H9 (cell line): ENCODE data around the gene CCSER2. TPM values are rescaled to one million over a fixed set of nuclear protein-coding genes. Genes with fewer than 3 reads are reported as not detected.
A peak's percentile ranks its signal among the peaks of the same experiment; 100 is the strongest.

Experiments
- DNase-seq: peaks from one replicate; pipeline ENCODE4 v3.0.0-alpha.2; 2017
- H2AFZ ChIP-seq: one replicate; pipeline ENCODE4 v1.6.1; 2013; ENCODE audit warnings: mild to moderate bottlenecking, low read length, control low read depth, moderate library complexity
- H2AK5ac ChIP-seq: 2 replicates; pipeline ENCODE4 v1.6.1; 2013; ENCODE audit warnings: low read length, control low read depth, mixed read lengths; ENCODE audit not compliant: insufficient read length
- H2BK120ac ChIP-seq: one replicate; pipeline ENCODE4 v1.6.1; 2013; ENCODE audit warnings: low read depth, mild to moderate bottlenecking, low read length, control low read depth, inconsistent platforms; ENCODE audit not compliant: poor library complexity, severe bottlenecking
- H2BK12ac ChIP-seq: 2 replicates; pipeline ENCODE4 v1.6.1; 2013; ENCODE audit warnings: low read length, control low read depth, mixed read lengths, low read depth; ENCODE audit not compliant: insufficient read length
- H2BK15ac ChIP-seq: 2 replicates; pipeline ENCODE4 v1.6.1; 2013; ENCODE audit warnings: low read depth, low read length, control low read depth
- H2BK20ac ChIP-seq: one replicate; pipeline ENCODE4 v1.6.1; 2013; ENCODE audit warnings: low read depth, mild to moderate bottlenecking, low read length, control low read depth, inconsistent platforms; ENCODE audit not compliant: poor library complexity, severe bottlenecking
- H2BK5ac ChIP-seq: 2 replicates; pipeline ENCODE4 v1.6.1; 2013; ENCODE audit warnings: low read length, control low read depth, mixed read lengths; ENCODE audit not compliant: insufficient read length
- H3K14ac ChIP-seq: 2 replicates; pipeline ENCODE4 v1.6.1; 2013; ENCODE audit warnings: low read length, control low read depth; ENCODE audit not compliant: insufficient read depth
- H3K18ac ChIP-seq: 2 replicates; pipeline ENCODE4 v1.6.1; 2013; ENCODE audit warnings: low read depth, mild to moderate bottlenecking, mixed read lengths, low read length, control low read depth; ENCODE audit not compliant: insufficient read length
- H3K23ac ChIP-seq: 2 replicates; pipeline ENCODE4 v1.6.1; 2013; ENCODE audit warnings: low read length, control low read depth, mixed read lengths, low read depth; ENCODE audit not compliant: insufficient read length
- H3K23me2 ChIP-seq: 2 replicates; pipeline ENCODE4 v1.6.1; 2013; ENCODE audit warnings: low read depth, mild to moderate bottlenecking, mixed read lengths, low read length, control low read depth; ENCODE audit not compliant: insufficient read length, poor library complexity, severe bottlenecking
- H3K27ac ChIP-seq: 2 replicates; pipeline ENCODE4 v1.5.1; 2013; ENCODE audit warnings: low read length, control low read depth, mixed read lengths, low read depth; ENCODE audit not compliant: insufficient read length
- H3K27me3 ChIP-seq: 2 replicates; pipeline ENCODE4 v1.6.1; 2013; ENCODE audit warnings: low read length, control low read depth, inconsistent platforms; ENCODE audit not compliant: insufficient read depth
- H3K4ac ChIP-seq: 2 replicates; pipeline ENCODE4 v1.6.1; 2013; ENCODE audit warnings: low read depth, mild to moderate bottlenecking, control low read depth, inconsistent platforms, low read length, moderate library complexity
- H3K4me1 ChIP-seq: 2 replicates; pipeline ENCODE4 v1.6.1; 2013; ENCODE audit warnings: low read length, control low read depth, inconsistent platforms; ENCODE audit not compliant: insufficient read depth
- H3K4me2 ChIP-seq: 2 replicates; pipeline ENCODE4 v1.6.1; 2013; ENCODE audit warnings: low read length, control low read depth, mixed read lengths; ENCODE audit not compliant: insufficient read length, insufficient read depth
- H3K56ac ChIP-seq: 2 replicates; pipeline ENCODE4 v1.6.1; 2013; ENCODE audit warnings: low read depth, mild to moderate bottlenecking, mixed read lengths, low read length, control low read depth; ENCODE audit not compliant: insufficient read length
- H3K79me1 ChIP-seq: 2 replicates; pipeline ENCODE4 v1.6.1; 2013; ENCODE audit warnings: low read depth, mild to moderate bottlenecking, moderate library complexity, low read length, control low read depth, inconsistent platforms; ENCODE audit not compliant: insufficient read depth, poor library complexity, severe bottlenecking
- H3K79me2 ChIP-seq: 2 replicates; pipeline ENCODE4 v1.6.1; 2013; ENCODE audit warnings: low read length, control low read depth, inconsistent platforms; ENCODE audit not compliant: insufficient read depth
- H3K9ac ChIP-seq: 2 replicates; pipeline ENCODE4 v1.6.1; 2013; ENCODE audit warnings: low read length, control low read depth, mixed read lengths; ENCODE audit not compliant: insufficient read length; ENCODE audit errors: extremely low read depth
- H3K9me3 ChIP-seq: one replicate; pipeline ENCODE4 v1.6.1; 2013; ENCODE audit warnings: low read depth, low read length, inconsistent platforms; ENCODE audit not compliant: control insufficient read depth
- H3T11ph ChIP-seq: one replicate; pipeline ENCODE4 v1.6.1; 2013; ENCODE audit warnings: mild to moderate bottlenecking, low read length, control low read depth, inconsistent platforms
- H4K20me1 ChIP-seq: one replicate; pipeline ENCODE4 v1.6.1; 2013; ENCODE audit not compliant: control insufficient read depth, insufficient read length, insufficient read depth
- H4K5ac ChIP-seq: 2 replicates; pipeline ENCODE4 v1.6.1; 2013; ENCODE audit warnings: low read depth, mild to moderate bottlenecking, mixed read lengths, low read length, control low read depth; ENCODE audit not compliant: insufficient read length
- H4K8ac ChIP-seq: replicated peaks from 2 replicates; pipeline ENCODE4 v1.6.1; 2013; ENCODE audit warnings: low read length, control low read depth, mixed read lengths, low read depth; ENCODE audit not compliant: insufficient read length
- H4K91ac ChIP-seq: 2 replicates; pipeline ENCODE4 v1.6.1; 2013; ENCODE audit warnings: low read depth, mild to moderate bottlenecking, moderate library complexity, mixed read lengths, low read length, control low read depth; ENCODE audit not compliant: insufficient read length
- H3K27ac Mint-ChIP-seq, 3 experiments: 2 replicates in 2 of 3; 3 replicates in 1 of 3; pipeline ENCODE4 v1.8.0; 2020 to 2021; ENCODE audit warnings: mixed read lengths in 3 of 3, mild to moderate bottlenecking in 1 of 3, moderate library complexity in 1 of 3
- H3K27me3 Mint-ChIP-seq: 2 replicates; pipeline ENCODE4 v1.8.0; 2021; ENCODE audit warnings: low read depth, mild to moderate bottlenecking, moderate library complexity, mixed read lengths
- H3K36me3 Mint-ChIP-seq, 3 experiments: 2 replicates in 2 of 3; 3 replicates in 1 of 3; pipeline ENCODE4 v1.8.0; 2020 to 2021; ENCODE audit warnings: low read depth in 3 of 3, mixed read lengths in 3 of 3; ENCODE audit not compliant: insufficient read depth in 1 of 3
- H3K4me1 Mint-ChIP-seq, 2 experiments: 2 replicates each; pipeline ENCODE4 v1.8.0; 2020; ENCODE audit warnings: mixed read lengths in 2 of 2
- H3K4me3 Mint-ChIP-seq, 2 experiments: 2 replicates in 1 of 2; 3 replicates in 1 of 2; pipeline ENCODE4 v1.8.0; 2020 to 2021; ENCODE audit warnings: mild to moderate bottlenecking in 2 of 2, mixed read lengths in 2 of 2, moderate library complexity in 1 of 2
- H3K9me3 Mint-ChIP-seq, 2 experiments: 2 replicates in 1 of 2; 3 replicates in 1 of 2; pipeline ENCODE4 v1.8.0; 2020; ENCODE audit warnings: mild to moderate bottlenecking in 2 of 2, mixed read lengths in 2 of 2, moderate library complexity in 1 of 2
- WGBS: extraction: QIAGEN DNeasy Blood & Tissue Kit; methylation state at CpG from one replicate; pipeline ENCODE4 v1.1.7; 2013; ENCODE audit warnings: missing lambda C conversion rate, low lambda C conversion rate, mixed read lengths; ENCODE audit not compliant: insufficient read length; ENCODE audit errors: extremely low coverage; 5-methylcytosine and 5-hydroxymethylcytosine counted together
- total RNA-seq: library from RNA; stranded (reverse); gene quantifications from 2 replicates; pipeline ENCODE4 v1.2.1, GENCODE V29; 2021
- TF ChIP-seq, protein P1 (sequence below): fragments of 200-600 bp; sonication (generic); conservative IDR thresholded peaks from 3 replicates; pipeline ENCODE4 v1.8.0; 2021; ENCODE audit warnings: antibody characterized with exemption, mild to moderate bottlenecking

Gene CCSER2
- total RNA-seq, 1 experiment from 2014 or later, result 22.2 TPM

DNA sequence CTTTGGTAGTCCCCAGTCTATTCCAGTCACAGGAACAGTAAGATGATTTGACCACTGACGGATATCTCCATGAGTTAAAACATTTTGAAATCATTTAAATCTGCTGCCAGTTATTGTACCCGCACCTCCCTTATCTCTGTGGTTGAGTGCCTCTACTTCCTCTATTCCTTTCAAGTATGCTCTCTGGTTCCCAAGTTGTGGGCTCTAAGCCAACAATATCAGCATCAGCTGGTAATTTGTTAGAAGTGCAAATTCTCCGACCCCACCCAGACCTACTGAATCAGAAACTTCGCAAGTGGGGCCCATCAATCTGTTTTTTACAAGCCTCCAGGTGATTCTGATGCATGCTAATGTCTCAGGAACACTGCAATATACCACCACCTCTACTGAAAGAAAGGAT lies 235.5 kb downstream of the CCSER2 start:
- Mint-ChIP-seq H3K27me3 (no peaks in the 10 kb centered on the region), H3K4me3 (no peak overlapping the region), H3K4me1 (peaks cover 28 to 33% of the 10 kb centered on the region in 2 experiments), H3K27ac (no peak overlapping the region), H3K36me3 (peaks cover 0 to 17% (median 3%) of the 10 kb centered on the region in 3 experiments; a peak in 5 of 7 replicates), H3K9me3 (peaks cover 0 to 7% of the 10 kb centered on the region in 2 experiments; a peak in 3 of 5 replicates)
- H2BK120ac ChIP-seq, result no peak overlapping the region
- no peak overlapping the region for H3T11ph ChIP-seq
- H4K5ac ChIP-seq, result no peak overlapping the region
- H3K23ac ChIP-seq, result no peak overlapping the region
- no peak overlapping the region for H2AFZ ChIP-seq
- H3K79me2 ChIP-seq, result no peaks in the 10 kb centered on the region
- H2BK20ac ChIP-seq, result peak overlapping the region; percentile 75
- H3K18ac ChIP-seq, result no peak overlapping the region
- no peaks in the 10 kb centered on the region for H3K23me2 ChIP-seq
- H2BK15ac ChIP-seq, result no peak overlapping the region
- H3K27me3 ChIP-seq, result no peaks in the 10 kb centered on the region
- no peak overlapping the region for H3K27ac ChIP-seq
- no peak overlapping the region for H3K4me2 ChIP-seq
- H3K9me3 ChIP-seq, result no peaks in the 10 kb centered on the region
- no peak overlapping the region for H3K4ac ChIP-seq
- no peak overlapping the region for H3K14ac ChIP-seq
- TF ChIP-seq, protein P1, sequence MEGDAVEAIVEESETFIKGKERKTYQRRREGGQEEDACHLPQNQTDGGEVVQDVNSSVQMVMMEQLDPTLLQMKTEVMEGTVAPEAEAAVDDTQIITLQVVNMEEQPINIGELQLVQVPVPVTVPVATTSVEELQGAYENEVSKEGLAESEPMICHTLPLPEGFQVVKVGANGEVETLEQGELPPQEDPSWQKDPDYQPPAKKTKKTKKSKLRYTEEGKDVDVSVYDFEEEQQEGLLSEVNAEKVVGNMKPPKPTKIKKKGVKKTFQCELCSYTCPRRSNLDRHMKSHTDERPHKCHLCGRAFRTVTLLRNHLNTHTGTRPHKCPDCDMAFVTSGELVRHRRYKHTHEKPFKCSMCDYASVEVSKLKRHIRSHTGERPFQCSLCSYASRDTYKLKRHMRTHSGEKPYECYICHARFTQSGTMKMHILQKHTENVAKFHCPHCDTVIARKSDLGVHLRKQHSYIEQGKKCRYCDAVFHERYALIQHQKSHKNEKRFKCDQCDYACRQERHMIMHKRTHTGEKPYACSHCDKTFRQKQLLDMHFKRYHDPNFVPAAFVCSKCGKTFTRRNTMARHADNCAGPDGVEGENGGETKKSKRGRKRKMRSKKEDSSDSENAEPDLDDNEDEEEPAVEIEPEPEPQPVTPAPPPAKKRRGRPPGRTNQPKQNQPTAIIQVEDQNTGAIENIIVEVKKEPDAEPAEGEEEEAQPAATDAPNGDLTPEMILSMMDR, result no peak
- no peak overlapping the region for H4K8ac ChIP-seq
- no peaks in the 10 kb centered on the region for H4K20me1 ChIP-seq
- H3K4me1 ChIP-seq, result peaks cover 2% of the 10 kb centered on the region; the same call in 1 of the 2 replicates
- H3K56ac ChIP-seq, result no peak overlapping the region
- no peak overlapping the region for H3K9ac ChIP-seq
- no peak for DNase-seq
- no CpG with 5 or more reads among the region's 4 CpGs for WGBS
- H2BK12ac ChIP-seq, result no peak overlapping the region
- no peak overlapping the region for H2AK5ac ChIP-seq
- no peaks in the 10 kb centered on the region for H3K79me1 ChIP-seq
- H2BK5ac ChIP-seq, result no peak overlapping the region
- H4K91ac ChIP-seq, result no peak overlapping the region
